Measurements from ENCODE around the gene POLR2M.

Gene POLR2M

DNA sequence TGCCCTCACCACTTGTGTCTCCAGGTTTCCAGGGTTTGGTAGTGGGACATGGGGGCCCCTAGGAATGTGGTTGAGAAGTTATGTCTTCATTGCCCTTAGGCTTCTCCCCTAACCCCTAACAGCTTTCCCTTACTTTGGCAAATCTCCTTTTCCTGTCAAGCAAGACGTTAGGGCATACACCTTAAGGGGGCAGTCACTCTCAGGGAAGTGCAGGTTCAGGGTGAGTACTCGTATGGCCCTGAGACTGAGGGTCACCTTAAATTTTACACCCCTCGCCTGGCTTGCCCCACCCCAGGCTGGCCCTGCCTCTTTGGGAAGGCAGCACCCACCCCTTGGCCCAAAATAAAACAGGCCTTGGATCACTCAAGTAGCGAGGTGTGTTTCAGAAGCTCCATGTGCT, 33.5 kb downstream of the POLR2M start:
- no peak overlapping the region for H3K4me3 ChIP-seq (replicated peaks in 1 of 2; ENCODE audit: low read depth in 2 of 2, low read length in 2 of 2)
- TF ChIP-seq CTCF (IDR thresholded peaks at IDR 0.05; ENCODE audit: low read depth, low read length), result no peak
- DNase-seq (ENCODE audit: low read depth in 2 of 2), result no peak

DNA sequence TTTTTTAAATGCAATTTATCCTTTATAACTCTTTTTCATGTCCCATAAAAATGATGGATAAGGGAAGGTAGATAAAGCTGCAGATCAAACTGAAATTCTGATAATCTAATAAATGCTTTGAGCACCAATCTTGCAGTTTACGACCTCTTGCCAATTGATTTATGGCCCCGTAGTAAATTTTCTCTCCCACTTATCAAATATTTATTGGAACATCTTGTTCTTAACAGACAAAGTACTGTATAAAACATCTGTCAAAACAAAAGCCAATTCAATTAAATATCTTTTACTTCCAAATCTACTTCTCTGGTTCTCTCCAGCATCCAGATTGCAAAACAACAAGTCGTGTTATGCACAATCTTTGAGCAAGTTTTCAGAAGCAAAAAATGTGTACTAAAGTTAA, 34.6 kb downstream of the POLR2M start:
- no peak overlapping the region for H3K4me3 ChIP-seq (replicated peaks in 1 of 2; ENCODE audit: low read depth in 2 of 2, low read length in 2 of 2)
- no peak for TF ChIP-seq CTCF (IDR thresholded peaks at IDR 0.05; ENCODE audit: low read depth, low read length)
- no peak for DNase-seq (ENCODE audit: low read depth in 2 of 2)

GRCh38 chr15:57743424-57743823, 36.9 kb downstream of the POLR2M start:
- no peak for TF ChIP-seq CTCF (IDR thresholded peaks at IDR 0.05; ENCODE audit: low read depth, low read length)
- peak in 1 of 2 donors; percentile 25 for DNase-seq (ENCODE audit: low read depth in 2 of 2)
- H3K4me3 ChIP-seq (replicated peaks in 1 of 2; ENCODE audit: low read depth in 2 of 2, low read length in 2 of 2), result no peak overlapping the region

DNA sequence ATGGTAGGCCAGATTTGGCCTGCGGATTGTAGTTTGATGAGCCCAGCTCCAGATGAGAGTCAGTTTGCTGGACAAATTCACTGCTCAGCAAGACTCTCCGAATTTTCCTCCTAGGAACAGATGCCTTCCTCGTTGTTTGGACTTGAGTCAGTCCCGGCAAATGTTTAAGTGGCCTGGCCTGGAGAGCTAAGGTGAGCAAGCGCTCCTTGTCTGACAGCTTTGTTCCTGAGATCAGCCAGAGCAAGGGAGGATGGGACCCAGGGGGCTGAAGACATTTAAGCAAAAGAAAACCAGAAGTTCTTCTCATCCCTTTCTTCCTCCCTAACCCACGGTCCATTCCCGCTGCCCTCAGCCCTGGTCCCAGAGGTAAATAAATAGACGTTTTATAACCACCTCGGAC, 40.3 kb downstream of the POLR2M start:
- no peak overlapping the region for H3K4me3 ChIP-seq (replicated peaks in 1 of 2; ENCODE audit: low read depth in 2 of 2, low read length in 2 of 2)
- no peak for DNase-seq (ENCODE audit: low read depth in 2 of 2)
- TF ChIP-seq CTCF (IDR thresholded peaks at IDR 0.05; ENCODE audit: low read depth, low read length), result no peak

GRCh38 chr15:57747206-57747896, 40.8 kb downstream of the POLR2M start:
- H3K4me3 ChIP-seq (replicated peaks in 1 of 2; ENCODE audit: low read depth in 2 of 2, low read length in 2 of 2), result no peak overlapping the region
- no peak for TF ChIP-seq CTCF (IDR thresholded peaks at IDR 0.05; ENCODE audit: low read depth, low read length)
- peak in 1 of 2 donors; percentile 17 for DNase-seq (ENCODE audit: low read depth in 2 of 2)

GRCh38 chr15:57751177-57751800, 44.8 kb downstream of the POLR2M start:
- DNase-seq (ENCODE audit: low read depth in 2 of 2), result peak; percentile 75
- no peak overlapping the region for H3K4me3 ChIP-seq (replicated peaks in 1 of 2; ENCODE audit: low read depth in 2 of 2, low read length in 2 of 2)
- TF ChIP-seq CTCF (IDR thresholded peaks at IDR 0.05; ENCODE audit: low read depth, low read length), result peak; percentile 76

All from cardiac fibroblast (primary cell).